ENCODE measurements around the gene USF3.
"Not testable (repeated sequence)": the region's sequence is repeated elsewhere in the genome, so short reads cannot be mapped to it uniquely, and the experiment has no call there.

Gene USF3

GRCh38 chr3:113648524-113648923, 47.9 kb downstream of the USF3 start:
- DNase-seq = no peak

GRCh38 chr3:113643583-113643982, 52.9 kb downstream of the USF3 start:
- DNase-seq = no peak

GRCh38 chr3:113638910-113639309, 57.5 kb downstream of the USF3 start:
- DNase-seq = no peak

GRCh38 chr3:113637756-113638155, 58.7 kb downstream of the USF3 start:
- no peak for DNase-seq

- not testable (repeated sequence) for DNase-seq
Measured at GRCh38 chr3:113636034-113636433, 60.4 kb downstream of the USF3 start.

- no peak for DNase-seq
Measured at GRCh38 chr3:113634782-113635474, 61.5 kb downstream of the USF3 start.

- DNase-seq = no peak
Measured at GRCh38 chr3:113631573-113631972, 64.9 kb downstream of the USF3 start.

GRCh38 chr3:113630956-113631542, 65.4 kb downstream of the USF3 start:
- DNase-seq = no peak

GRCh38 chr3:113629584-113630421, 66.6 kb downstream of the USF3 start:
- no peak for DNase-seq

- DNase-seq = no peak
Measured at GRCh38 chr3:113628788-113629187, 67.7 kb downstream of the USF3 start.

GRCh38 chr3:113628316-113628715, 68.1 kb downstream of the USF3 start:
- no peak for DNase-seq

- peak in 1 of 2 donors; percentile 4 for DNase-seq
Measured at GRCh38 chr3:113626503-113627371, 69.7 kb downstream of the USF3 start.

GRCh38 chr3:113625834-113626233, 70.6 kb downstream of the USF3 start:
- DNase-seq = no peak

- no peak for DNase-seq
Measured at GRCh38 chr3:113623811-113624210, 72.6 kb downstream of the USF3 start.

GRCh38 chr3:113623324-113623723, 73.1 kb downstream of the USF3 start:
- no peak for DNase-seq

GRCh38 chr3:113620091-113620490, 76.4 kb downstream of the USF3 start:
- DNase-seq = no peak

- no peak for DNase-seq
Measured at GRCh38 chr3:113617726-113618125, 78.7 kb downstream of the USF3 start.

- no peak for DNase-seq
Measured at GRCh38 chr3:113615976-113616375, 80.5 kb downstream of the USF3 start.

GRCh38 chr3:113614402-113614801, 82.0 kb downstream of the USF3 start:
- no peak for DNase-seq

GRCh38 chr3:113607219-113607596, 89.2 kb downstream of the USF3 start:
- DNase-seq = no peak

GRCh38 chr3:113606539-113607218, 89.8 kb downstream of the USF3 start:
- DNase-seq = peak; percentile 23 to 32

GRCh38 chr3:113602836-113603235, 93.6 kb downstream of the USF3 start:
- no peak for DNase-seq
